ENCODE data around the gene SOS2.

SOS2 gene

DNA sequence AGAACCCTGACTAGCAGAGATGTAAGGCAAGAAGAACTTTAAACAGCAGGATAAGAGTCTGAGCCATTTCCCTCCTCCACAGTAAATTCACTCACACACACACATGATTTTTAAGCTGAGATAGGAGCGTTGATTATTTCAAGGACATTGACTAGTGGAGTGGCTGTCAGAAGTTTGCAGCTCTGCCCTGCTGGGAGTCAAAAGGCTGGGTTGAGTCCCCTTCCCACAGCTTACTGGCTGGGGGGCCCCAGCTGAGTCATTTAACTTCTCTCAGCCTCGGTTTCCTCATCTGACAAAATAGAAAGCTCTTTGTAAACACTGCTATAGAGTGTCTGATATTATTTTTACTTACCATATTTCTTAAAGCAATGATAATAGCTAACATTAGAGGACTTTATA lies 143.3 kb downstream of the SOS2 start:
- no peak overlapping the region for H3K4me3 ChIP-seq (ENCODE audit: low read depth, low read length)
- TF ChIP-seq, protein P1, sequence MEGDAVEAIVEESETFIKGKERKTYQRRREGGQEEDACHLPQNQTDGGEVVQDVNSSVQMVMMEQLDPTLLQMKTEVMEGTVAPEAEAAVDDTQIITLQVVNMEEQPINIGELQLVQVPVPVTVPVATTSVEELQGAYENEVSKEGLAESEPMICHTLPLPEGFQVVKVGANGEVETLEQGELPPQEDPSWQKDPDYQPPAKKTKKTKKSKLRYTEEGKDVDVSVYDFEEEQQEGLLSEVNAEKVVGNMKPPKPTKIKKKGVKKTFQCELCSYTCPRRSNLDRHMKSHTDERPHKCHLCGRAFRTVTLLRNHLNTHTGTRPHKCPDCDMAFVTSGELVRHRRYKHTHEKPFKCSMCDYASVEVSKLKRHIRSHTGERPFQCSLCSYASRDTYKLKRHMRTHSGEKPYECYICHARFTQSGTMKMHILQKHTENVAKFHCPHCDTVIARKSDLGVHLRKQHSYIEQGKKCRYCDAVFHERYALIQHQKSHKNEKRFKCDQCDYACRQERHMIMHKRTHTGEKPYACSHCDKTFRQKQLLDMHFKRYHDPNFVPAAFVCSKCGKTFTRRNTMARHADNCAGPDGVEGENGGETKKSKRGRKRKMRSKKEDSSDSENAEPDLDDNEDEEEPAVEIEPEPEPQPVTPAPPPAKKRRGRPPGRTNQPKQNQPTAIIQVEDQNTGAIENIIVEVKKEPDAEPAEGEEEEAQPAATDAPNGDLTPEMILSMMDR (IDR thresholded peaks at IDR 0.05; ENCODE audit: borderline replicate concordance, insufficient read depth, low read depth, low read length), result no peak

DNA sequence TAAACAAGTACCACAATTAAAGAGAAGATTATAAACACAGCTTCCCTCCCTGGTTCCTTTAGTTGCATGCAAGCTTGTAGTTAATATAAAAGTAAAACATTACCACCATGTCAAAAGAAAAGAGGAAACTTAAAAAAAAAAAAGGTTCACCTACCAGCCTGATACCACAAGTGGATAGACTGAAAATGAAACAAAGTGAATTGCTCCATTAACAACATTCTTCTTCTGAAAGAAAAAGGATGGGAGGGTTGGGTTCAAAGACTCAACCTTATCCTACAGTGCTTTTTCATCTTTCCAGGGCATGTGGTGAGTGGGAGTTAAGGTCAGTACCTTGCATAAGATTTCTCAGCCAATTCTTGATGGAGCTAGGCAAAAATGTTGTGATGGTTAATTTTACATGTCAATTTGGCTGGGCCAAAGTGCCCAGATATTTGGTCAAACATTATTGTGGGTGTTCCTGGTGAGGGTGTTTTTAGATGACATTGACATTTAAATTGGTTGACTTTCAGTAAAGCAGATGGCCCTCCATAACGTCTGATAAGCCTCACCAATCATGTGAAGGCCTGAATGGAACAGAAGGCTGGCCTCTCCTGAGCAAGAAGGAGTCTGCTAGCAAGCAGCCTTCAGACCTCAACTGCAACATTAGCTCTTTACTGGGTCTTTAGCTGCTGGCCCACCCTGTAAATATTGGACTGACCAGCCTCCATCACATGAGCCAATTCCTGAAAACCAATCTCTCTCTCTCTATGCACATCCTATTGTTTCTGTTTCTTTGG lies 143.8 kb downstream of the SOS2 start:
- no peak overlapping the region for H3K4me3 ChIP-seq (ENCODE audit: low read depth, low read length)
- TF ChIP-seq, protein P1 (IDR thresholded peaks at IDR 0.05; ENCODE audit: borderline replicate concordance, insufficient read depth, low read depth, low read length), result no peak

DNA sequence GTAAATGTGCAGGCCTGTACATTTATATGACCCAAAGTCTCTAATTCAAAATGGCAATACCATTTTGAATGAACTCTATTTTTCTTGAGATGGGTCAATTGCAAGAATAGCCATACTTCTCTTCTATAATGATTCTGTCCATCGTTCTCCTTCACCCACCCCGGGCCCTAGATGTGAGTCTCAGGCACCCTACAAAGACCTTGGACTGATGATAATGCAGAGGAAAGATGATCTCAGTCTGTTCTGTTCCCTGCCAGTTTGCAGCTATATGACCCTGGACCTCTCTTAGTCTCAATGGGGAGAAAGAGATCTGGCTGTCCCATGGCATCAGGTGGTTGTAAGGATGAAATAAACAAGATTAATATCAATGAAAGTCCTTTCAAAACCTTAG lies 145.1 kb downstream of the SOS2 start:
- H3K4me3 ChIP-seq (ENCODE audit: low read depth, low read length), result no peak overlapping the region
- TF ChIP-seq, protein P1 (IDR thresholded peaks at IDR 0.05; ENCODE audit: borderline replicate concordance, insufficient read depth, low read depth, low read length), result no peak

DNA sequence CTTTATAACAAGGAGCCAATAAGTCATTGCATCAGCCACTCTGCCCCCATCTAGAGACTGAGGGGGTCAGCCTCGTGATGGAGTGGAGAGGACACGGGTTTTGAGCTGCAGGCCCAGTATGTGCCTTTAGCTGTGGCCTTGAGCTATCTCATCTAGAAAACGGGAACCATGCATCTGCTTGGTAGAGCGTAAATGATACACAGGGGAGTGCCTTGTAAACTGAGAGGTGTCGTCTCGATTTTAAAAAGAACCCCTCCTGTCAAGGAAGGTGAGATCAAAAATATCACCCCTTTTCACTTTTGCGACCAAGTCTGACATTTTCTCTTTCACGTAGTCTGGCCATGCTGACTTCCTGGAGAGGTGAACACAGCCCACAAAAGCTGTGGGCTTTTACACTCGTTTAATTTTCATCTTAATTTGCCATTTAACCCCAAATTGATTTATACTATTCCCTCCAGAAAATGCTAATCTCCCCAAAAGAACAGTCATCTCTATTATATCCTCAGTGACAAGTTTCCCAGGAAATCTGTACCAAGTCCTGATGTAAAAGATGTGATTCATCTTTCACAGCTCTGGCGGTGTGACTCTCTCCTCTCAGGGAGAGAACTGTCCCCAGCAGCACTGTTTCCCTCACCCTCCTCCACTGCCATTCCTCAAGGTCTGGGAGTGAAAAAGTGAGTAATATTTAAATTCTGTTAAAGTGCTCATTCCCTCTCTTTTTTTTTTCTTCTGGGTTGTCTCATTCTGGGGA lies 145.6 kb downstream of the SOS2 start:
- TF ChIP-seq, protein P1 (IDR thresholded peaks at IDR 0.05; ENCODE audit: borderline replicate concordance, insufficient read depth, low read depth, low read length), result no peak
- H3K4me3 ChIP-seq (ENCODE audit: low read depth, low read length), result no peak overlapping the region

DNA sequence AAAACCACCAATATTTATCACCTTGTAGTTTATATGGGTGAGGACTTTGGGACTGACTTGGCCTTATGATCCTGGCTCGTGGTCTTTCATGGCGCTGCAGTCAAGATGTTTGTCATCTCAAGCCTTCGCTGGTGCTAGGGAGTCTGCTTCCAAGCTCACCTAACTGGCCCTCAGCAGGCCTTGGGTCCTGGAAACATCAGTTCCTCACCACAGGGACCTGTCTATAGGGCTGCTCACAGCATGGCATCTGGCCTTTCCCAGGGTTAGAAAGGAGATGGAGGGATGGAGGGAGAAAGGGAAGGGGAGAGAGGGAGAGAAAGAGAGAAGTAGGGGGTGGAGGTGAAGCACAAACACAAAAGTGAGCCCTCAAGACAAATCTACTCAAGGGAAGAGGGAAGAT lies 146.7 kb downstream of the SOS2 start:
- no peak overlapping the region for H3K4me3 ChIP-seq (ENCODE audit: low read depth, low read length)
- TF ChIP-seq, protein P1 (IDR thresholded peaks at IDR 0.05; ENCODE audit: borderline replicate concordance, insufficient read depth, low read depth, low read length), result no peak

DNA sequence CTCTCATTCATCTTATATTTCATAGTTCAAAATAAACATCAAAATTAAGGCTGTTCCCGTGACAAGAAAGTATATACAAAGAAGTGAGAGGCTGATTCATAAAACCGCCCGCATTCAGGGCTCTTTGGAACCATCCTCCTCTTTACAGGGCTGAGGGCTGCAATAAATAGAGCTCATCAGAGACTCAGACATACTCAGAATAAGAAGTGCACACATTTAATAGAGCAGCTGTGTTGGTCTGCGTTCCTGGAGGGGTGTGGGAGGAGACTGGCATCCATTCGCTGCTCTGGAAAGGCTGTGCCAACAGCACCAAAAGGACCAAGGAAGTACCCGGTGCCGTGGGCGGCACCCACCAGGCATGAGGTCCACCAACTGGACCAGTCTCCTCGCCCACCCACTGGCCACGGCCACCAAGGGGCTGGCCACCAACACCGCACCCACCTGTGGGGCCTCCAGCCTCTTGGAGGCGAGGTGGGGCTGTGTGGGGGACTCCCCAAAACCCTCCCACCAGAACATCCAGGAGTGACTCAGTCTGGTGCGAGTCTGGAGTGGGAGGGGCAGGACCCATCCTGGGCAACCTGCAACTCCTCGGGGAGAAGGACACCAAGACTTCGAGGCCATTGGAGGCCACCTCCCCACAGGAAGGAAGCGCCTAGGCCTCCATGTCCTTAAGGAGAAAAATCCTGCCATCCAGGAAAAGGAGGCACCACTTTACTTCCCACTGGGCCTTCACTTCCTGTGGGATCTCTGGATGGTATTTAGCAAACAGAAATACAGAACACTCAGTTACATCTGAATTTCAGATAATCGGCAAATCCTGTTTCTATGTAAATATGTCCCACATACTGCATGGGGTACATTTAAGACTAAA lies 147.7 kb downstream of the SOS2 start:
- TF ChIP-seq, protein P1 (IDR thresholded peaks at IDR 0.05; ENCODE audit: borderline replicate concordance, insufficient read depth, low read depth, low read length), result no peak
- peak overlapping the region; percentile 46 for H3K4me3 ChIP-seq (ENCODE audit: low read depth, low read length)
